Effector memory CD4-positive, alpha-beta T cell (primary cell): ENCODE results near the gene GTPBP6.
"Not testable (repeated sequence)": the region's sequence is repeated elsewhere in the genome, so short reads cannot be mapped to it uniquely, and the experiment has no call there.

Experiments
- DNase-seq, 3 donors: peaks; one replicate each; pipeline ENCODE4 v3.0.0-alpha.2; 2020
- H3K27ac ChIP-seq: 2 replicates; pipeline ENCODE4 v1.7.0; 2013; ENCODE audit warnings: mild to moderate bottlenecking, low read length, moderate library complexity; ENCODE audit not compliant: insufficient read depth, poor library complexity, severe bottlenecking
- H3K27me3 ChIP-seq: replicated peaks from 2 replicates; pipeline ENCODE4 v1.7.0; 2013; ENCODE audit warnings: mild to moderate bottlenecking, low read length; ENCODE audit not compliant: insufficient read depth, control insufficient read depth, poor library complexity, severe bottlenecking
- H3K36me3 ChIP-seq: 2 replicates; pipeline ENCODE4 v1.7.0; 2013; ENCODE audit warnings: mild to moderate bottlenecking, low read length, moderate library complexity; ENCODE audit not compliant: control insufficient read depth, insufficient read depth
- H3K4me1 ChIP-seq: 2 replicates; pipeline ENCODE4 v1.7.0; 2013; ENCODE audit warnings: low read length, mild to moderate bottlenecking; ENCODE audit not compliant: control insufficient read depth, insufficient read depth, poor library complexity, severe bottlenecking
- H3K4me3 ChIP-seq: 2 replicates; pipeline ENCODE4 v1.7.0; 2013; ENCODE audit warnings: low read length, low read depth, mild to moderate bottlenecking; ENCODE audit not compliant: insufficient read depth, poor library complexity, severe bottlenecking
- H3K9me3 ChIP-seq: 2 replicates; pipeline ENCODE4 v1.7.0; 2013; ENCODE audit warnings: mild to moderate bottlenecking, low read length, moderate library complexity; ENCODE audit not compliant: control insufficient read depth

Gene GTPBP6

GRCh38 chrX:351736-352135, 33.1 kb upstream of the GTPBP6 start:
- Histone ChIP-seq H3K27ac (no peak overlapping the region), H3K9me3 (no peaks in the 10 kb centered on the region), H3K4me3 (no peak overlapping the region), H3K4me1 (no peaks in the 10 kb centered on the region), H3K27me3 (no peaks in the 10 kb centered on the region), H3K36me3 (no peaks in the 10 kb centered on the region)
- no peak for DNase-seq

- not testable (repeated sequence) for H3K36me3 ChIP-seq, H3K4me1 ChIP-seq, H3K9me3 ChIP-seq, DNase-seq, H3K27me3 ChIP-seq, H3K4me3 ChIP-seq, H3K27ac ChIP-seq
These were observed 32.7 kb upstream of the GTPBP6 start for GRCh38 chrX:351324-351641.

DNA sequence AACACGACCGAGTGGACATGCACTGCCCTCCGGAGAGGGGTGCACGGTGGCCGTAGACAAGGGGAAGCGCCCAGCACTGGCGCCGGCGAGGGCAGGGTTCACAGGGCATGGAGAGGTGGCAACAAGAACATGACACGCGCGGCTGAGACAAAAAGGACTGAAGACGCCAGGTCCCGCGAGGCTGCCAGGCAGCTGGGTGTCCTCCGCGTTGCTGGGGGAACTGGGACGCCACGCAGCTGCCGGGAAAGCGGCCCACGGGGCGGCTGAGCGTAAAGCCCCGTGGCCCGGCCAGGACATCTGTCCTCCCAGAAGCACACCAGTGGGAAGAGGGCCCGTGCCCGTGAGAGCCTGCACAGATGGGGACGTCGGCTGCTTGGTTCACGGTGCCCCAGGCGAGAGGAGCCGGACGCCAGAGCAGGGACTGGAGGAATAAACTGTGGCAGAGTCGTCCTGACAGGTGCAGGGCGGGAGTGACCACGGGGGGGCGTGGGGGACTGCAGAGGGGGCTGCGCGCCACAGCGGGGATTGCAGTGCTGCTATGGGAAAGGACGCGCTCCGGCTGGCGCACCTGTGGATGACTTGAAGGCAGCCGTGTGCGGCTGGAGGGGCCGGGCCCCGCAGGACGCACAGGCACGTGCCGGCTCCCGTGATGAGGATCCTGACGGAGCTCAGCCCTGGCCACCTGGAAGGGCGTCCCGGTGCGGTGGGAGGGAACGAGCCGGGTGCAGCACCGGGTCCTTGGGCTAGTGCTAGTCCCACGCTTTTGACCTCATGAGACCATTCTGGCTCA, 32.1 kb upstream of the GTPBP6 start:
- Histone ChIP-seq H3K9me3 (no peaks in the 10 kb centered on the region), H3K27ac (no peak overlapping the region), H3K4me3 (no peak overlapping the region), H3K27me3 (no peaks in the 10 kb centered on the region), H3K36me3 (no peaks in the 10 kb centered on the region), H3K4me1 (no peaks in the 10 kb centered on the region)
- DNase-seq: no peak

DNA sequence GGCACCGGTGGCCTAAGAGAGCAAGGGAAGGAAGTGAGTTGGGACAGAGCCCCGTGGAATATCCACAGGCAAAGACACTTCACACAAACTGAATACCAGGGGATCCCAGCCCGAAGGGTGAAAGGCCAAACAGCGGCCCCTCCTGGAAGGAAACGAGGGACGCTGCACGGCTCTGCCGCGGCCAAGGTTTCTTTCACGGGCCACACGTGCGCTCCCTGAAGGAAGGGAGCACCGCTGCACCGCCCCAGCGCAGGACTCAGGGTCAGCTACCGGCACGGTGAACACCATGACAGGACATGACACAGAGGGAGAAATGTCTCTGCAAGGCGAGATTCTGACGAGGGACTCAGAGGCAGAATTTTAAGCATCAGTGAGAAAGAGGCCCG, 31.5 kb upstream of the GTPBP6 start:
- peaks cover 1% of the 10 kb centered on the region for H3K36me3 ChIP-seq

DNA sequence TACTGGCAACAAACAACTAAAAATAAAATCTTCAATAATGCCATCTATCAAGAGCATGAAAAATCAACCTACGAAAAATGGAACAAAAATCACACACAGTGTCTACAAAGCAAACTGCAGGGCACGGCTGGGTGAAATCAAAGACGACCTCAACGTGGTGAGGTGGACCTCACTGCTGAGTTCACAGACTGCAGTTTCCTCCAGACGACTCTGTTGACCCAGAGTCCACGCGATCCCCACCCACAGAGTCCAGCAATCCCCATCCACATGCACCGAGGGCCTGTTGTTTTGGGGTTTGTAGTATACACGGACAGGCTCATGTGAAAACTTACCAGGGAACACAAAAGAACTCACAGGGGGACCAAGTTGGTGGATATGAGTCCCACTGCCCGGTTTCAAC, 31.1 kb upstream of the GTPBP6 start:
- Histone ChIP-seq H3K9me3 (no peaks in the 10 kb centered on the region), H3K4me3 (no peak overlapping the region), H3K27me3 (no peaks in the 10 kb centered on the region), H3K4me1 (no peaks in the 10 kb centered on the region), H3K36me3 (peaks cover 4% of the 10 kb centered on the region), H3K27ac (no peak overlapping the region)
- DNase-seq: no peak

More for the DNA sequence above, 31.5 kb upstream of the GTPBP6 start:
- H3K27ac ChIP-seq: no peak overlapping the region
- no peaks in the 10 kb centered on the region for H3K27me3 ChIP-seq
- no peaks in the 10 kb centered on the region for H3K4me1 ChIP-seq
- no peaks in the 10 kb centered on the region for H3K9me3 ChIP-seq
- H3K4me3 ChIP-seq: no peak overlapping the region
- no peak for DNase-seq

DNA sequence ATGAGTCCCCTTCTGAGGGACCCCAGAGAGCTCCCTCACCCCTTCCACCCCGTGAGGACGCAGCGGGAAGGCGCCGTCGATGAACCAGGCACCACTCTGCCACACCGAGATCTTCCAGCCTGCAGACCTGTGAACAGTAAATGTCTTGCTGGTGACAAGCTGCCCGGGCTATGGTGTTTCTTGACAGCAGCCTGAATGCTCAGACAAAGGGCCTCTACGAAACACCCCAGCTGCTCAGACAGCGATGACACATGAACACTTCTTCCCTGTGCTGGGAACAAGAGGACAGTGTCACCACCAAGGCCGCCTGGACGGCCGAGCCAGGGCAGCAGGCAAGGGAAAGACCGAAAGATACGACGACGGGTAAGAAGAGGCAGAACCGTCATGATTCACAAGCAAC, 30.6 kb upstream of the GTPBP6 start:
- H3K9me3 ChIP-seq: no peaks in the 10 kb centered on the region
- no peak overlapping the region for H3K4me3 ChIP-seq
- H3K27ac ChIP-seq: no peak overlapping the region
- H3K4me1 ChIP-seq: no peaks in the 10 kb centered on the region
- H3K36me3 ChIP-seq: peaks cover 4% of the 10 kb centered on the region
- no peak for DNase-seq
- no peaks in the 10 kb centered on the region for H3K27me3 ChIP-seq

- no peak overlapping the region for H3K27ac ChIP-seq
- no peak for DNase-seq
- no peaks in the 10 kb centered on the region for H3K27me3 ChIP-seq
- H3K36me3 ChIP-seq: peaks cover 4% of the 10 kb centered on the region
- no peak overlapping the region for H3K4me3 ChIP-seq
- H3K9me3 ChIP-seq: no peaks in the 10 kb centered on the region
- H3K4me1 ChIP-seq: no peaks in the 10 kb centered on the region
These were observed 30.0 kb upstream of the GTPBP6 start for GRCh38 chrX:348461-349117.

- H3K4me1 ChIP-seq: no peaks in the 10 kb centered on the region
- no peaks in the 10 kb centered on the region for H3K9me3 ChIP-seq
- H3K27ac ChIP-seq: no peak overlapping the region
- DNase-seq: no peak
- peaks cover 4% of the 10 kb centered on the region for H3K36me3 ChIP-seq
- no peak overlapping the region for H3K4me3 ChIP-seq
- no peaks in the 10 kb centered on the region for H3K27me3 ChIP-seq
These were observed 28.9 kb upstream of the GTPBP6 start for GRCh38 chrX:347351-348117.

DNA sequence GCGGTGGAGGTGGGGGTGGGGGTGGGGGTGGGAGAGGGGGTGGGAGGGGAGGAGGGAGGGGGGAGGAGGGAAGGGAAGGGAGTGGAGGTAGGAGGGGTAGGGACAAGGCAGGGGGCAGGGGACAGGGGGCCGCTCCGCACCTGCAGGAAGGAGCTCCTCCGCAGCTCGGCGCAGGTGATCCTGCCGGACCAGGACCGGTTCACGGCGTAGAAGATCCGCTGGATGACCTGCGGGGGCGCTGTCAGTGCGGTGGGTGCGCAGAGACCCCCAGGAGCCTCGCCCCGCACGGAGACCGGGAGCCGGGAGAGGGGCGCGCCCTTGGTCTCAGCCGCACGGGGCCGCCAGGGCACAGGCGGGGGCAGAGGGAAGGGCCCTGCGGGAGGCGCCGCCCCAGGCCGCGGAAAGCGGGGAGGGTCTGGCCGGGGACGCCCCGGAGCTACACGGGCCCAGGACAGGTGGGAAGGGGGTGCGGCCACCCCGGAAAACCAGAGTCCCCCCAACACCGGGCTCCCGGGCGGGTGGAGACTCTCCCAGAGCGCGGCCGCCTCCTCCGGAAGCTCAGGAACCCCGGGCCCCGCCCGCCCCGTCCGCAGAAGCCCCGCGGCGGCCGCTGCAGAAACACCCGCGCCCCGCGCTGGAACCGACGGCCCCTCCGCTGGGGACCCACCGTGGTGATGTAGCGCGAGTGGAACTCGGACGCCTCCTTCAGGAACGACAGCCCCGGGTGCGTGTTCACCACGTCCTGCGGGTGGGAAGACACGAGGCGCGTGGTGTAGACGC, 27.6 kb upstream of the GTPBP6 start:
- Histone ChIP-seq H3K27me3 (no peaks in the 10 kb centered on the region), H3K36me3 (peaks cover 4% of the 10 kb centered on the region), H3K4me3 (no peak overlapping the region), H3K4me1 (no peaks in the 10 kb centered on the region), H3K9me3 (no peaks in the 10 kb centered on the region), H3K27ac (no peak overlapping the region)
- no peak for DNase-seq
